HG03280 (cell line): ENCODE measurements around the gene P2RY14.
A peak's percentile ranks its signal among the peaks of the same experiment; 100 is the strongest.
"Not testable (repeated sequence)": the region's sequence is repeated elsewhere in the genome, so short reads cannot be mapped to it uniquely, and the experiment has no call there.

Source experiments
- ATAC-seq: cut with Tn5 transposase; IDR thresholded peaks from one replicate; pipeline ENCODE4 v1.9.1; 2021; ENCODE audit warnings: mild to moderate bottlenecking, moderate library complexity; ENCODE audit not compliant: unreplicated experiment

P2RY14 gene

DNA sequence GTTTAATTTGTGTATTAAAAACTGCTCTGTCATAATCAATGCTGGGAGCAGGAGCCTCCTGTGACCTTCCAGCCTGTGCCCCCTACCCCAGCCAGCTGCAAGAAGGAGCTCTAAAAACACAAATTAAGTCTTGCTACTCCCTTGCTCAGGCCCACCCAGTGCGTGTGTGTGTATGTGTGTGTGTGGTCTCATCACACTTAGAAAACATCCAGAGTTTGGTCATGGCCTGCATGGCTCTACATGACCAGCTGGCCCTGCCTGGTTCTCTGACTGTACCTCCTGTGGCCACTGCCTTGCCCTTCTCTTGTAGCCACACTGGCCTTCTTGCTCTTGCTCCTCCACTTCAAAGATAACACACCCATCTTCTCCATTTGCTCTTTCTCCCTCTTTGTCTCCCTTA lies 13.7 kb downstream of the P2RY14 start:
- ATAC-seq: no peak

DNA sequence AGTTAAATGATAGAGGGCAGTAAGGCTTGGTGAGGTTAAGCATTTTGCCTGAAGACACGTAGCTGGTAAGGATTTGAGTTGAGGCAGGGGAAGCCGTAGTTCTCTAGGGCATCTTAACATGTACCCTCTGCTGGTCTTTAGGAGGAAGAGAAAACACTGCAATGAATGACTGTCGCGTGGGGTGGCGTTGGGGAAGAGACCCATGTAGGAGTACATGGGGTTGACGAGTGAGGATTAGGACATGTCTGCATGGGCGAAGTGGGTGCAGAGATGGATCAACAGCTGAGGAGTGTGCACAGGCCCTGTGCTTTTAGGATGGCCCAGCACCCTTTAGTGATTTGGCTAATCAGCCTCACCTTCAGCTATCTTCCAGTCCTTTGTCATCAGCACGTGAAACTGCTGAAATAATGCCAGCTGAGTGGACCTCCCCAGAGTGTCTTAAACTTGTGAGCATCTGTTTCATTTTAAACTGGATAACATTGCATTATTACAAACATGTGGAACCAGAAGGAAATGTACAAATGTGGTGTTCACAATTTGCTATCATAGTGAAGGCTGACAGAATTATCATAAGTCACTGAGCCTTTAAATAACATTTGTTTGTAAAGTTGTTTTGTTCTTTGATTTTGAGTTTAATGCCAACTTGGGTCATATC lies 15.3 kb downstream of the P2RY14 start:
- no peak for ATAC-seq

- no peak for ATAC-seq
Measured at GRCh38 chr3:151259664-151260063, 18.7 kb downstream of the P2RY14 start.

- ATAC-seq: no peak
Measured at GRCh38 chr3:151256749-151257148, 21.6 kb downstream of the P2RY14 start.

- no peak for ATAC-seq
Measured at GRCh38 chr3:151248772-151249337, 29.5 kb downstream of the P2RY14 start.

DNA sequence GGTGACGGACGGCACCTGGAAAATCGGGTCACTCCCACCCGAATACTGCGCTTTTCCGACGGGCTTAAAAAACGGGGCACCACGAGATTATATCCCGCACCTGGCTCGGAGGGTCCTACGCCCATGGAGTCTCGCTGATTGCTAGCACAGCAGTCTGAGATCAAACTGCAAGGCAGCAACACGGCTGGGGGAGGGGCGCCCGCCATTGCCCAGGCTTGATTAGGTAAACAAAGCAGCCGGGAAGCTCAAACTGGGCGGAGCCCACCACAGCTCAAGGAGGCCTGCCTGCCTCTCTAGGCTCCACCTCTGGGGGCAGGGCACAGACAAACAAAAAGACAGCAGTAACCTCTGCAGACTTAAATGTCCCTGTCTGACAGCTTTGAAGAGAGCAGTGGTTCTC lies 36.3 kb downstream of the P2RY14 start:
- not testable (repeated sequence) for ATAC-seq

DNA sequence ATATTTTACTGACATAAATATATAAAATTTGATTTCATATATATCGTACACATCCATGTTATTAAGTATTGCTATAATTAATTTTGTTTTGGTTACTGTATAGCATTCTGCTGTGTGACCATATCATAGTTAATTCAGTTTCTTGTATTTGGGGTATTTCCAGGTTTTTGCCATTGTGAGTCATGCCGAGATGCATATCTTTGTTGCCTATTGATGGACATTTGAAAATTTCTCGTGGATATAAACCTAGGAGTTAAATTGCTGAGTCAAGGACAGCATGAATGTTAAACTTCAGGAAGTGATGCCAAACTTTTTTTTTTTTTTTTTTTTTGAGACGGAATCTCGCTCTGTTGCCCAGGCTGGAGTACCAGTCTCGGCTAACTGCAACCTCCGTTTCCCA lies 41.6 kb downstream of the P2RY14 start:
- ATAC-seq: no peak

GRCh38 chr3:151236316-151236715 lies 42.0 kb downstream of the P2RY14 start:
- ATAC-seq: no peak

DNA sequence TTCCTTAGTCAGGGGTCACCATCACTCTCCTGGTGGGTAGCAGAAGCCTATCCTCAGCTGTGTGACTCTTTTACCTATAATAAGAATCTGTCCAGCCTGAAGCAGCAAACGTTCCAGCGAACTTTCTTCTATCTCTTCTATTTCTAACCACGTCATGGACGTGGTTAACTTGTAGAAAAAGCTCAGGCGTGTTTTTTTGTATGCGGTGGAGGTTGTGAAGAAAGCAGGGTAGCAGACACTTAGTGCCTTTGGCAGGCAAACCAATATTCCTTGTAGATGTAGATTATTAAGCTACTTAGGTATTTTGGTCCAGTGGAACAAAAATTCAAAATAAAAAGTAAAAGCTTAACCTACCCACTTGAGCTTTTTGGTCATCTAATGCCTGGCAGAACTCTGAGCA lies 43.5 kb downstream of the P2RY14 start:
- no peak for ATAC-seq

GRCh38 chr3:151232991-151233390 lies 45.4 kb downstream of the P2RY14 start:
- ATAC-seq: no peak

DNA sequence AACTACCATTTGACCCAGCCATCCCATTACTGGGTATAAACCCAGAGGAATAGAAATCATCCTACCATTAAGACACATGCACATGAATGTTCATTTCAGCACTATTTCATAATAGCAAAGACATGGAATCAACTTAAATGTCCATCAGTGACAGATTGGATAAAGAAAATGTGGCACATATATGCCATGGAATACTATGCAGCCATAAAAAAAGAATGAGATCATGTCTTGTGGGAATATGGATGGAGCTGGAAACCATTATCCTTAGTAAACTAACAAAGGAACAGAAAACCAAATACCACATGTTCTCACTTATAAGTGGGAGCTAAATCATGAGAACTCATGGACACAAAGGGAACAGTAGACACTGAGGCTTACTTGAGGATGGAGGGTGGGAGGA lies 45.9 kb downstream of the P2RY14 start:
- ATAC-seq: not testable (repeated sequence)

GRCh38 chr3:151230646-151231045 lies 47.7 kb downstream of the P2RY14 start:
- no peak for ATAC-seq

DNA sequence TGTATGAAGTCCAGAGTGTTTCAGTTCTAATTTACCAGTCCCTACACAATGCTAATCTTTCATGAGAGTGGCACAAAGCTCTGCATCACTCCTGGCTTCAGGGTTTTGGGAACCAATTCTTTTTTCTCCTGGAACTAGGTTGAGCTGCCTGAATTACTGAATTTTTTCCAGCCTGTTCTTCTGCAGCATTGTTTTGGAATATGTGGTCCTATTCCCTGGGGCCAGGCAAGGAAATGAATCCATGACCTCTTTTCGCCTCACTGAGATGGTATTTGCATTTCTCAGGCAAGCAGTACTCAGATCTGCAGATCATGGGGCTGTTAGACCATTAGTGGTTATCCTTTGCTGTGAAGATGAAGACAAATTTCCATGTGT lies 49.7 kb downstream of the P2RY14 start:
- no peak for ATAC-seq

DNA sequence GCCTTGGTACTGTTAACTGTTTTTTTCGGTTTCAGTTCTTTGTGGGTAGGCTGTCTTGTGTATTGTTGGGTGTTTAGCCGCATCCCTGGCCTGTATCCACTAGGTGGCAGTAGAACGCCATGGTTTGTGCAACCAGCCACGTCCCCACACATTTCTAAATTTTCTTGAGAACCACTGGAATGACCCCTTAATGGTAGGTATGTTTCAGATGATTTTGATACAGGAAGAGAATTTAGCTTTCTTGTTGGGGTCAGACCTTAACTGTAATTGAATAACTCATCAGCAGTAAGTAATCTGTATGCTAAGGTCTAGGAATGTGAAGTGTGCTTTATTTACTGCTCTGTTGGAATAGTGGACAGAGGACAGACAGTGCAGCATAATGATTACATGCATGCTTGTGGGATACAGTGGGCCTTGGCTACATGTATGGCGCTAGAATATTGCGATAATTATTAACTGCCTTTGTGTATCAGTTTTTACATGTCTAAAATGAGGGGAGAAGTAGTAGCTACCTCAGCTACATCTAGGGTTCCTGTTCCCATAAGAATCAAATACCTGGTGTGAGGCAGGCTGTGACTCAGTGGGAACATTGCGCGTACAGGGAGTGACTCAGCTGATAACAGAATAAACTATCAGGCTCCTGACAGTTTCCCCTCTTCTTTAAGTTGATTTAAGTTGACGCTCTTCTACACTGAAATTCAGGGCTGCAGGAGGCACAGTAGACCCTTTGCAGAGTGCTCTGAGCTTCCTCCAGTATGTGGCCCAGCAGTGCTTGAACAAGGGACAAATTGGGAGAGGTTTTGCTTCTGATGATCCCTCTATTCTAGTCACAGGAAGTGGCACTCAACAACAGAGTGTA lies 50.3 kb downstream of the P2RY14 start:
- ATAC-seq: peak; percentile 91

- ATAC-seq: peak; percentile 41
Measured at GRCh38 chr3:151227266-151227806, 51.0 kb downstream of the P2RY14 start.

- ATAC-seq: no peak
Measured at GRCh38 chr3:151226825-151227224, 51.5 kb downstream of the P2RY14 start.

DNA sequence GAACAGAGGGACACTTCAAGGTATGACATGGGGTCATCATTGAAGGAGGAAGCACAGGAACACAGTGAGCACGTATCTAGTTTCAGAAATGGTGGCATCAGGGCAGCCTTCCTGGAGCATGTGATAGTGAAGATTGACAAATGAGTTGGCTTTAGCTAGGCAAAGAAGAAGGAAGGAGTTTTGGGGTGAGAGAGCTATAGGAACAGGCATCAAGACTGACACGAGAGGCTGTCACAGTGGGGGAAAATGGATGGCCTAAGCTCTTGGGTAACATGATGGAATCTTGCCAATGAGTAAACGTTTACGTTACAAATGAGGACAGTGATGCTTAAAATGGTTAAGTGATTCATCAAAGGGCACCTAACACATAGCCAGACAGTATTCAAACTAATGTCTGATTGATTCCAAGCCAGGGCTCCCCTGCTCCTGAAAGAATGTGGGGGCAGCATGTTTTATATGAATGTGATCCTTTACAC lies 52.2 kb downstream of the P2RY14 start:
- ATAC-seq: no peak

- no peak for ATAC-seq
Measured at GRCh38 chr3:151225040-151225975, 53.0 kb downstream of the P2RY14 start.

- ATAC-seq: no peak
Measured at GRCh38 chr3:151224268-151224866, 54.0 kb downstream of the P2RY14 start.

DNA sequence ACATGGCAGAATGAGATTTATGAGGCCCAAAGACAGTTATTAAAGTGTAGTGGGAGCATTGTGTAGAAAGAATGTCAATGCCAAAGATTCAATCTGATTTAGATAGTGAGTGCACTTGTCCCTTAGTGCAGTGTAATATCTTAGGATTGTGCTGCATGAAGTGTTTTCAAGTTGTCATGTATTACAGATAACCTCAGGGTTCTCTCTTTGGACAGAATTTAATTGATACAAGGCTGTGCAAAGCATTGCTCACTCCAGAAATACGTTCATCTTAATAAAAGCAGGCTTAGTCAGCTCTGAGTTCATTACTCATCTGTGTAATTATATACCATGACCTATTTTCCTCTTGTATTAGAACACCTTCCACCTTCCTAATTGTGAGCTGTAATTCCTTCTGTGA lies 59.3 kb downstream of the P2RY14 start:
- ATAC-seq: no peak
